Superior temporal gyrus (tissue), 1 donor: ENCODE data around the gene SRRM2.

Experiments used
- DNase-seq: peaks from one replicate; pipeline ENCODE4 v3.0.0-alpha.2; 2016; ENCODE audit errors: extremely low spot score

SRRM2 gene

GRCh38 chr16:2777231-2777902 is 24.9 kb downstream of the SRRM2 start, which contains the start of gene ELOB:
TSS of gene ELOB (minus strand) at chr16:2777280. CDS start at chr16:2777239, 41 bp downstream.
- peak; percentile 77 for DNase-seq

GRCh38 chr16:2777903-2778629 is 25.6 kb downstream of the SRRM2 start:
- DNase-seq: peak; percentile 26

GRCh38 chr16:2778630-2778958 is 26.2 kb downstream of the SRRM2 start:
- DNase-seq: no peak

GRCh38 chr16:2779151-2779920 is 26.9 kb downstream of the SRRM2 start:
- no peak for DNase-seq

- no peak for DNase-seq
Observed at GRCh38 chr16:2779978-2780898, 27.8 kb downstream of the SRRM2 start.

- DNase-seq: no peak
Observed at GRCh38 chr16:2782583-2783351, 30.3 kb downstream of the SRRM2 start.

GRCh38 chr16:2783581-2784357 is 31.3 kb downstream of the SRRM2 start:
- DNase-seq: no peak

GRCh38 chr16:2784358-2785100 is 32.1 kb downstream of the SRRM2 start:
- DNase-seq: no peak

- DNase-seq: no peak
Observed at GRCh38 chr16:2785101-2785991, 32.9 kb downstream of the SRRM2 start.

- DNase-seq: no peak
Observed at GRCh38 chr16:2786061-2786825, 33.8 kb downstream of the SRRM2 start.

- DNase-seq: no peak
Observed at GRCh38 chr16:2786826-2787151, 34.4 kb downstream of the SRRM2 start.

- DNase-seq: no peak
Observed at GRCh38 chr16:2787406-2787805, 35.0 kb downstream of the SRRM2 start, which contains the start of gene PRSS33. TSS of gene PRSS33 (minus strand) at chr16:2787560. CDS start at chr16:2786547, 1,013 bp downstream.

- DNase-seq: no peak
Observed at GRCh38 chr16:2787961-2788360, 35.5 kb downstream of the SRRM2 start.

- no peak for DNase-seq
Observed at GRCh38 chr16:2790631-2791030, 38.2 kb downstream of the SRRM2 start.

GRCh38 chr16:2791174-2791573 is 38.7 kb downstream of the SRRM2 start:
- no peak for DNase-seq

- no peak for DNase-seq
Observed at GRCh38 chr16:2792940-2793339, 40.5 kb downstream of the SRRM2 start.

- no peak for DNase-seq
Observed at GRCh38 chr16:2795395-2796143, 43.1 kb downstream of the SRRM2 start.
